ENCODE data around the gene SPDYE2B.
"Not testable (repeated sequence)": the region's sequence is repeated elsewhere in the genome, so short reads cannot be mapped to it uniquely, and the experiment has no call there.

DNA sequence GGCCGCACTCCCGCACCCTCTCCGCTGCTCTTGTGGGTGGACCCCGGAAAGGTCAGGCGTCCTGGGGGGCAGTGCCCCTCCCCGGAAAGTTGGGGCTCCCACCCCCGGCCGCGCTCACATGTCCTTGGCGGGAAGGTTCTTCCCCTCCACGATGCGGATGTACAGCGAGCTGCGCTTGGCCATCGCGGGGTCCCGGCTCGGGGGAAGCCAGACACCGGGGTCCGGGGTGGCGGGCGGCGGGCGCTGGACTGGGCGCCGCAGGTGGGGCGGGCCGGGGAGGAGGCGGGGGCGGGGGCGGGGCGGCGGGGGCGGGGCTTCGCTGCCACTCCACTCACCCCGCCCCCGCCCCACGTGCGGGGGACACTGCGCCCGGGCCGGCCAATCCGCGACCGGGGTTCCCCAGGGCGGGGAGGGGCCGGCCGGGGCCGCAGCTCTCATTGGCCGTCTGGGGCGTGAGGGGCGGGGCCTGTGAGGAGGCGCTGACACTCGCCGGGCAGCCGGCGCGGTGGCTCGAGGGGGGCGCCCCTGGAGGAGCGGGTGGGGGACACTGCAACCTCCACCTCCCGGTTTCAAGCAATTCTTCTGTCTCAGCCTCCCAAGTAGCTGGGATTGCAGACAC, 33.5 kb upstream of the SPDYE2B start, which contains the start of gene RASA4:
- TF ChIP-seq, protein P1, sequence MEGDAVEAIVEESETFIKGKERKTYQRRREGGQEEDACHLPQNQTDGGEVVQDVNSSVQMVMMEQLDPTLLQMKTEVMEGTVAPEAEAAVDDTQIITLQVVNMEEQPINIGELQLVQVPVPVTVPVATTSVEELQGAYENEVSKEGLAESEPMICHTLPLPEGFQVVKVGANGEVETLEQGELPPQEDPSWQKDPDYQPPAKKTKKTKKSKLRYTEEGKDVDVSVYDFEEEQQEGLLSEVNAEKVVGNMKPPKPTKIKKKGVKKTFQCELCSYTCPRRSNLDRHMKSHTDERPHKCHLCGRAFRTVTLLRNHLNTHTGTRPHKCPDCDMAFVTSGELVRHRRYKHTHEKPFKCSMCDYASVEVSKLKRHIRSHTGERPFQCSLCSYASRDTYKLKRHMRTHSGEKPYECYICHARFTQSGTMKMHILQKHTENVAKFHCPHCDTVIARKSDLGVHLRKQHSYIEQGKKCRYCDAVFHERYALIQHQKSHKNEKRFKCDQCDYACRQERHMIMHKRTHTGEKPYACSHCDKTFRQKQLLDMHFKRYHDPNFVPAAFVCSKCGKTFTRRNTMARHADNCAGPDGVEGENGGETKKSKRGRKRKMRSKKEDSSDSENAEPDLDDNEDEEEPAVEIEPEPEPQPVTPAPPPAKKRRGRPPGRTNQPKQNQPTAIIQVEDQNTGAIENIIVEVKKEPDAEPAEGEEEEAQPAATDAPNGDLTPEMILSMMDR (IDR thresholded peaks at IDR 0.05) = not testable (repeated sequence)
- TF ChIP-seq, protein P2, sequence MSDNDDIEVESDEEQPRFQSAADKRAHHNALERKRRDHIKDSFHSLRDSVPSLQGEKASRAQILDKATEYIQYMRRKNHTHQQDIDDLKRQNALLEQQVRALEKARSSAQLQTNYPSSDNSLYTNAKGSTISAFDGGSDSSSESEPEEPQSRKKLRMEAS (IDR thresholded peaks at IDR 0.05; ENCODE audit: low read depth) = not testable (repeated sequence)
- TF ChIP-seq, protein P3, sequence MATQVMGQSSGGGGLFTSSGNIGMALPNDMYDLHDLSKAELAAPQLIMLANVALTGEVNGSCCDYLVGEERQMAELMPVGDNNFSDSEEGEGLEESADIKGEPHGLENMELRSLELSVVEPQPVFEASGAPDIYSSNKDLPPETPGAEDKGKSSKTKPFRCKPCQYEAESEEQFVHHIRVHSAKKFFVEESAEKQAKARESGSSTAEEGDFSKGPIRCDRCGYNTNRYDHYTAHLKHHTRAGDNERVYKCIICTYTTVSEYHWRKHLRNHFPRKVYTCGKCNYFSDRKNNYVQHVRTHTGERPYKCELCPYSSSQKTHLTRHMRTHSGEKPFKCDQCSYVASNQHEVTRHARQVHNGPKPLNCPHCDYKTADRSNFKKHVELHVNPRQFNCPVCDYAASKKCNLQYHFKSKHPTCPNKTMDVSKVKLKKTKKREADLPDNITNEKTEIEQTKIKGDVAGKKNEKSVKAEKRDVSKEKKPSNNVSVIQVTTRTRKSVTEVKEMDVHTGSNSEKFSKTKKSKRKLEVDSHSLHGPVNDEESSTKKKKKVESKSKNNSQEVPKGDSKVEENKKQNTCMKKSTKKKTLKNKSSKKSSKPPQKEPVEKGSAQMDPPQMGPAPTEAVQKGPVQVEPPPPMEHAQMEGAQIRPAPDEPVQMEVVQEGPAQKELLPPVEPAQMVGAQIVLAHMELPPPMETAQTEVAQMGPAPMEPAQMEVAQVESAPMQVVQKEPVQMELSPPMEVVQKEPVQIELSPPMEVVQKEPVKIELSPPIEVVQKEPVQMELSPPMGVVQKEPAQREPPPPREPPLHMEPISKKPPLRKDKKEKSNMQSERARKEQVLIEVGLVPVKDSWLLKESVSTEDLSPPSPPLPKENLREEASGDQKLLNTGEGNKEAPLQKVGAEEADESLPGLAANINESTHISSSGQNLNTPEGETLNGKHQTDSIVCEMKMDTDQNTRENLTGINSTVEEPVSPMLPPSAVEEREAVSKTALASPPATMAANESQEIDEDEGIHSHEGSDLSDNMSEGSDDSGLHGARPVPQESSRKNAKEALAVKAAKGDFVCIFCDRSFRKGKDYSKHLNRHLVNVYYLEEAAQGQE (IDR thresholded peaks at IDR 0.05; ENCODE audit: low read depth, low read length) = not testable (repeated sequence)
- TF ChIP-seq YY1 (IDR thresholded peaks at IDR 0.05; ENCODE audit: low read depth); TCF12 (IDR thresholded peaks at IDR 0.05); TAF1 (IDR thresholded peaks at IDR 0.05; ENCODE audit: borderline replicate concordance, low read depth, low read length); MXI1 (IDR thresholded peaks at IDR 0.05; ENCODE audit: low read depth, low read length); RCOR1 (IDR thresholded peaks at IDR 0.05; ENCODE audit: low read length); EP300 (IDR thresholded peaks at IDR 0.05; ENCODE audit: borderline replicate concordance in 1 of 2, low read depth in 1 of 2, low read length in 1 of 2): not testable (repeated sequence)
- TF ChIP-seq, protein P4, sequence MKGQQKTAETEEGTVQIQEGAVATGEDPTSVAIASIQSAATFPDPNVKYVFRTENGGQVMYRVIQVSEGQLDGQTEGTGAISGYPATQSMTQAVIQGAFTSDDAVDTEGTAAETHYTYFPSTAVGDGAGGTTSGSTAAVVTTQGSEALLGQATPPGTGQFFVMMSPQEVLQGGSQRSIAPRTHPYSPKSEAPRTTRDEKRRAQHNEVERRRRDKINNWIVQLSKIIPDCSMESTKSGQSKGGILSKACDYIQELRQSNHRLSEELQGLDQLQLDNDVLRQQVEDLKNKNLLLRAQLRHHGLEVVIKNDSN (IDR thresholded peaks at IDR 0.05; ENCODE audit: borderline replicate concordance, low read depth) = not testable (repeated sequence)
